ENCODE data around the gene IRF4. TPM values are rescaled to one million over a fixed set of nuclear protein-coding genes. Genes with fewer than 3 reads are reported as not detected.

The IRF4 gene
- total RNA-seq, 4 donors from 2014 or later: 4.5 to 17.0 (median 10.1) TPM

DNA sequence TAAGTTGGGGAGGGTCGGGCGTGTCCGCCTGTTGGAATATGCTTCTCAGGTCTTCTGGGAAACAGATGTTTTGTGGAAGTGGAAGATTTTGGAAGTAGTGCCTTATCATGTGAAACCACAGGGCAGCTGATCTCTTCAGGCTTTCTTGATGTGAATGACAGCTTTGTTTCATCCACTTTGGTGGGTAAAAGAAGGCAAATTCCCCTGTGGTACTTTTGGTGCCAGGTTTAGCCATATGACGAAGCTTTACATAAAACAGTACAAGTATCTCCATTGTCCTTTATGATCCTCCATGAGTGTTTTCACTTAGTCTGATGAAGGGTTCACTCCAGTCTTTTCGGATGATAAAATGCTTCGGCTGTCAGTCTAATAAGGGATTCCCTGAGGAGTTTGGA is 4.6 kb downstream of the IRF4 start:
- no peak for TF ChIP-seq CTCF (IDR thresholded peaks at IDR 0.05; ENCODE audit: low read depth)

GRCh38 chr6:397056-397455 is 5.5 kb downstream of the IRF4 start:
- no peak for TF ChIP-seq CTCF (IDR thresholded peaks at IDR 0.05; ENCODE audit: low read depth)

- TF ChIP-seq CTCF (IDR thresholded peaks at IDR 0.05; ENCODE audit: low read depth): no peak
Measured at GRCh38 chr6:397604-398003, 6.1 kb downstream of the IRF4 start.

- TF ChIP-seq CTCF (IDR thresholded peaks at IDR 0.05; ENCODE audit: low read depth): no peak
Measured at GRCh38 chr6:398065-398464, 6.5 kb downstream of the IRF4 start.

GRCh38 chr6:398558-399078 is 7.1 kb downstream of the IRF4 start:
- no peak for TF ChIP-seq CTCF (IDR thresholded peaks at IDR 0.05; ENCODE audit: low read depth)

GRCh38 chr6:399785-400534 is 8.4 kb downstream of the IRF4 start:
- no peak for TF ChIP-seq CTCF (IDR thresholded peaks at IDR 0.05; ENCODE audit: low read depth)

DNA sequence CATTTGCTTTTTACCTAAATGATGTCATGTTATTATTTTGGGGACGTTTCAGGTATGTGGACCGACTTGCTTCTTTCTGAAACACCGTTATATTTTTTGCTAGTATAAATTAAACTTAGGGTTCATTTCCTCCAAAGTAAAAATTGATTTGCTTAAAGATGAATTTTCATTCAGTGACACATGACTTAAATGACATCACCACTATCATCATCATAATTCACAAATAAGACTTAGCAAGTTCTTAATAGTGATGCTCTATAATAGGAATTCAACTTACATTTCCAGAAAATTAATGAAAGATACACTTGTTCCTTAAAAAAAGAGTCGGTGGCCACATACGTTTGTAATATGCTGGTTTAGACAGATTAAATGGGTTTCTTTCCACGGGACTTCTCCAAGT is 9.3 kb downstream of the IRF4 start:
- TF ChIP-seq CTCF (IDR thresholded peaks at IDR 0.05; ENCODE audit: low read depth): no peak

Data from subcutaneous adipose tissue (tissue), 4 donors.